CD4-positive, alpha-beta T cell treated with Interleukin-17A for 1 hour (primary cell): ENCODE results near the gene CDKL2.
"Not testable (repeated sequence)": the region's sequence is repeated elsewhere in the genome, so short reads cannot be mapped to it uniquely, and the experiment has no call there.

ENCODE experiments used
- DNase-seq: peaks from one replicate; pipeline ENCODE4 v3.0.0-alpha.2; 2020

The CDKL2 gene

DNA sequence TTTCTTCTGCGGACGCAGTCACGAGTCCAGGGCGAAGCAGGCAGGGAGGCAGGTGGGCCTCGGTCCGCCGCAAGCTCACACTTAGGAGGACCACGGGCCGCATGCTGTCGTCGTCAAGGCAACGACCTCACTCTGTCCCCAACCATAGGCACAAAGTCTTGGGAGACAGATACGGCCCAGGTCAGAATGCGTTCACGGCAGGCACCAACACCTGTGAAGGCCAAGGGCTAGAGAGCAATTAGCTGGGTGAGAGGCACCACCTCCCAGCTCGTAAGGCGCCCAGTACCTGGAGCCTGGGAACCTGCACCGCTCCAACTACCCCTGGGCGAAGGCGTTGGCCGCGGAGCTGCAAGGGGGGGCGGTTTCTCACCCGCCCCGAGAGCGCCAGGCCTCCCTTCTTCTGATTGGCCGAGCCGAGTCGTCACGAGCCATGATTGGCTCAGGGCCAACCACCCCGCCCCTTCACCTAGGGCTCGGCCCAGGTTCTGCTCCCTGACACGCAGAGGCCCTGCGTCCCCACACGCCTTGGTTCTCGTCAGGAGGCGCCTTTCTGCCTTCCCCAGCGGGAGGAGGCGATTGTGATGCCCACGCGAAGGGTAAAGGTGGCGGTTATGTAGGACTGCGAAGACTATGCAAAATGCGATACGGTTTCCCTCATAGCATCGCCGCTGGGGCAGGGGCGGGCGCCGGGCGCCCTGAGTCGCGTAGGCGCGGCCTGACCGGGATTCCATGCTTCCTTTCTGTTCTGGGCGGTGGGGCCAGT, at the start of gene CDKL2:
Gene CDKL2 (minus strand): TSS at position 355 of the 763 bp plus-strand sequence. CDS start 4,540 bp downstream, outside the sequence.
- peak; percentile 94 for DNase-seq

DNA sequence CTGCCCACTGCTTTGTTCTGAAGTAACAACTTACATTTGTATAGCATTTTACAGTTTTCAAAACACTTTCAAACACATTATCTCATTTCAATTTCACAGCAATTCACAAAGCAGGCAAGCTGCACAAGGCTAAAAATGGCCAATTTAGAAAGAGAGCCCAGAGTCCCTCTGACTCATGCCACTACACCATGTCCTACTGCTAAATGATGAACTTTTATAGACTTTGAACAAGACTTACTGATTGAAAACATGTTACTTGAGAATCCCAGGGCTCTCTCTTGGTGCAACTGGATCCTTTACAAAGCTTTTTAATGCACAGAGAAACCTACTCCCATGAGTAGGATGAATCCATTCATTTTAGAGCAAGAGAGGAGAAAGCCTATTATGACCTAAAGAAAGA, 48.6 kb upstream of the CDKL2 start:
- DNase-seq, result no peak

DNA sequence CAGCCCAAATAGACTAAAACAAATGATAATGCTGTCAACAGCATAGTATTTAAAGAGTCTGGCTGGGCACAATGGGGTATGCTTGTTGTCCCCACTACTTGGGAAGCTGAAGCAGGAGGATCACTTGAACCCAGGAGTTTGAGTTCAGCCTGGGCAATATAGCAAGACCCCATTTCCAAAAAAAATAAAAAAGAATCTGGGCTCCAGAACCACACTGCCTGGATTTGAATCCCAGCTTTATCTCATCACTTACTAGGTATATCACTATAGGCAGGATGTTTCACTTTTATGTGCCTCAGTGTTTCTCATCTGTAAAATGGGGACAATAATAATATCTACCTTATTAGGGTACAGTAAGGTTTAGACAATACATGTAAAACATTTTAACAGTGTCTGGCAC, 48.1 kb upstream of the CDKL2 start:
- no peak for DNase-seq

DNA sequence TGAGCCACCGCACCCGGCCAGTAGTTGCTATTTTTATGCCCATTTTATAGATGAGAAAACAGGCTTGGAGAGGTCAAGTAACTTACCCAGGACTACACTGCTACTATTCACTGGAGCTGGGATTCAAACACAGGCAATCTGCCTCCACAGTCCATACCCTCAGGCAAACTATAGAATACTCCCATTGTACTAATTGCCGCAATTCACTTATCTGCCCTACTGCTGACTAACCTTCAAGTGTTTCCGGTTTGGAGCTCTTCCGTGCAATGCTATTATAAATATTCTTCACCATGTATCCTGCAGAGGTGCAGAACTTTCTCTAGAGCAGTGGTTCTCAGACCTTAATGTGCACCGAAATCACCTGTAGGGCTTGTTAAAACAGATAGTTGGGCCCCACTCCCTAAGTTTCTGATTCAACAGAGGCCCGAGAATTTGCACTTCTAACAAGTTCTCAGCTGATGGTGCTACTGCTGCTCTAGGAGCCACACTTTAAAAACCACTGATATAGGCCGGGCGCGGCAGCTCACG, 44.7 kb upstream of the CDKL2 start:
- DNase-seq, result no peak

DNA sequence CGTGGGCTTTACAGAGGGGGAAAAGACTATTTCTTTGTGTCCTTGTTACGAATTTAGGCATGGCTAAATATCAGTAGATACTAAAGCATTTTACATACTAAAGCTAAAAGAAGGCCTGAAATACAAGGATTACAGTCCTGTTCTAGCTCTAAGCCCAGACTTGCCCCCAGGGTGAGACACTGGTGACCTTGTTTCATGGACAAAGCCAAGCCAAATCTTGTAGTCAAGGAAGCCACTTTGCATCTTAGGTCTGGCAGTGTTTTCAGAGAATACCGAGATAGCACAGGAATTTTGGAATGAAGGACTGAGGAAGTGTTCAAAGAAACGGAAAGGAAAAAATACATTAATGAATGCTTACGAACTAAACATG, 43.6 kb upstream of the CDKL2 start:
- no peak for DNase-seq

DNA sequence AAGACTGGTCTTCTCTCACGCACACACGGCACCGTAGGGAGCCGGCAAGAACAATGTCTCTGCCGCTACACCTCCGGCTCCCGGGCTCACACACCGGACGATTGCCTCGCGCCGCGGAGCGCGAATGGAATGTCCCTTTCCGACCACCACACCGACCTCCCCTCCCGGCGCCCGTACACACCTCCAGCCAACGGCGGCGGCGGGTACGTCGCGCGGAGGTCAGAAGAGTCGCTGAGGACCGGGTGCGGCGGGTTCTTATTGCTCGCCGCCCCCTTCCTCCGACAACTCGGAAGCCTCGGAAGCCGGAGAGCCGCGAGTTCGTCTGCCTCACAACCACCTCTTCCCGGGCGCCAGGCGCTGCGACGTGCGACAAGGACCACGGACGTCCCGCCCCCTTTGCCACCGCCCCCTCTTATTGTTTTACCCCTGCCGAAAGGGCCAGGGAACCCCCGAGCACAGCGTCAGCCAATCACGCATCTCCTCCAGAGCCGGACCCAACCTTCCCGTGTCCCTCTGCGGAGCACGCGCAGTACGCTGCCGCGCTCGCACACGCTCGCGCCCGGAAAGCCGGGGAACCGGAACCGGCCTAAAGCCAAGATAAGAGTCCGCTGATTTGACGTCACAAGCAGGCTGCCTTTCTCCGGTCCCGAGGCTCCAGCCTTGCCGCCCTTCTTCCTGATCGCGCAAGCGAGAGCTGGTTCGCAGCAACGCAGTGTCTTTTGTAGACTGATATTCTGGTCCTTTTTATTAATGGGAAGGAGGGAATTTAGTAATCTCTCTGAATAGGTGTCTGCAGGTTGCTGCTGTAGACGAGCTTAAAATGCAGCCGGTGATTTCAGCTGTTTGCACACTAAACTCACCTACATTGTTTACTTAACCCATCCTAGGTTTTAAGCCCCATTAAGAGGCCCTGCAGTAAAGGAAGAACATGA, 43.0 kb upstream of the CDKL2 start, which contains the start of gene G3BP2:
Gene G3BP2 (minus strand): TSS at position 385 of the 932 bp plus-strand sequence. CDS start 11,386 bp downstream, outside the sequence.
- peak; percentile 99 for DNase-seq

DNA sequence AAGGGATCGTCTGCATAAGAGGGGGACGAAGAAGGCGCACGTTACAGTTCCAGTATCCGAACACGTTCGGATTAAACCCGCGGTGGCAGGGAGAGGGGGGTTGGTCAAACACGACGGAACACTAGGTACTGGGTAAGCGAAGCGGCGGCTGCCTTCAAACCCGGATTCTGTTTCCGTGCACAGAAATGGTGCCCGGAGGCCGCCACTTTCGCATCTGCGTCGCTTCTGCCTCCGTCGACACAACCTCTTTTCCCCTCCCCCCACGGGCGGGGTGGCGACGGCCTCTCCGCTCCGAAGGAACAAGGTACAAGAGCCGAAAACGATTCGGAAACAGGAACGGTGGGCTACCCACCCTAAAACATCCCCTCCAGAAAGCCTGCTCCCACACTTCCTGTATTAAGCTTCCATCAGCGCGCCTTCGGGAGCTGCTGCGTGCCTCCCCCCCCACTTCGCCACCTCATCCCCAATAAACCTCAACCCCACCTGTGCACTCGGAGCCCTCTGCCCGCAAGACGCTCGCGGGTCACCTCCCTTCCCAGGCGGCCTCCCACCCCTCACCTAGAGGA, 42.2 kb upstream of the CDKL2 start:
- DNase-seq, result peak; percentile 83

DNA sequence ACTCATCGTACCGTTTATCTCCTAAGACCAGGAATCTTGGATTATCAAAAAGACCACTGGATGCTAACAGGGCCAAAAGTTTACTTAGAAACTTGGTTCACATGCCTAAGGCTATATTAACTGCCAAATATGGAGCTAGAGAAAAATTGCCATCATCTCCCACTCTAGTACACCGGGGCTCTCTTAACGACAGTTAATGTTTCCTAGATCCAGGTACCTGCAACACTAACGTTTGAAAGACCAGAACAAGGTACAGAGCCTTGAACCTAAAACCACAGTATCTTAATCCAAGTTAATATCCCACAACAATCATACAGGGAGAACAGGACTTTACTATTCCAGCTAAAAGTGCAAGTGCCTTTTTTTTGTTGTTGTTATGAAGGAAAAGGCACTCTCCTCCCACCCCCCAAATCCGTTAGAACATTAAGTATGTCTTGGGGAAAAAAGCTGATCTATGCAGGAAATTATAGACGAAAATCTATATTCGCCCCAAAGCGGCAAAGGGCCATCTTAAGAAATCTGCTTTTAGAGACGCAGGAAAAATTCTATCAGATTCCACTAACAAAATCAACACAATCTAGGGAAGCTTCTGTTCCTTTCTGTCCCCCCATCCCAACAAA, 41.6 kb upstream of the CDKL2 start:
- no peak for DNase-seq

DNA sequence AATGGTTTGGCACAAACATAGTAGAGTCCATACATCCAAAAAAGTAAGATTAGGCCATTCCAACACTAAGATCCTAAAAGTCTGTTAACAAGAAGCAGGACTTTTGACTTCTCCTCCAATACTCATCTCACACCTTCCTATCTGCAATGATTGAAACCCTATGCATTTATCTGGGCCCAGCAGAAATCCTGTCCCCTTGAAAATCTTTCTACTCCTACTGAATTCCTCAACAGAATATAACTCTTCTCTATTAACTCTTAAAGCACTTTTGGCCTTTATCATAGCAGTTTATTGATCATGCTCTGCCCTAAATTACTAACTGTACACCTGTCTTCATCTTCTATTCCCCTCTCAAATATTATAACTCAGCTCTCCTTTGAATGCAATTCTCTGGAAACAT, 38.3 kb upstream of the CDKL2 start:
- no peak for DNase-seq

DNA sequence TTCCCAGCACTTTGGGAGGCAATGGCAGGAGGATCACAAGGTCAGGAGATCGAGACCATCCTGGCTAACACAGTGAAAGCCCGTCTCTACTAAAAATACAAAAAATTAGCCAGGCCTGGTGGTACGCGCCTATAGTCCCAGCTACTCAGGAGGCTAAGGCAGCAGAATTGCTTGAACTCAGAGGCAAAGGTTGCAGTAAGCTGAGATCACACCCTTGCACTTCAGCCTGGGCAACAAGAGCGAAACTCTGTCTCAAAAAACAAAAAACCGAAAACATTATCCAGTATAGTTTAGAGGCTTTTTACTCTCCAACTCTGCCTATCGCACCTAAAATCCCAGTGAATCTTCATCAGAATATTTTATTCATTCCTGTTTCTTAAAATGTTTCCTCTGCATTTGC, 37.3 kb upstream of the CDKL2 start:
- DNase-seq, result not testable (repeated sequence)

DNA sequence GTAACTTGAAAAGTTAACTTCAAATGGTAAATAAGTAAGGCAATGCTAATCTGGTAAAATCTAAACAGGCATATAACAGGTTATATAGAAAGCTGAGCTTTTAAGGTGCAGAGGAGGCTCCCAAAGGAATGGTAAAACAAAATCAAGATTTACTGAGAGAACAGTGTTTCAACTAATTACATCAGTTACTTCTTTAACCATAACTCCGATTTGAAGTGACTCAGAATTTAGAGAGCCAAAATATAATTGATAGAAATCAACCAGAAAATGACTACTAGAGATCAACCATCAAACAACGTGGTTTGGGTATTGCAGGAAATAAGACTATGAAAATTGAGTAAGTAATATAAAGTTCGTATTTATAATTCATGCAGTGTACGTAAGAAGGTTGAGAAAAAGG, 36.0 kb upstream of the CDKL2 start:
- no peak for DNase-seq

DNA sequence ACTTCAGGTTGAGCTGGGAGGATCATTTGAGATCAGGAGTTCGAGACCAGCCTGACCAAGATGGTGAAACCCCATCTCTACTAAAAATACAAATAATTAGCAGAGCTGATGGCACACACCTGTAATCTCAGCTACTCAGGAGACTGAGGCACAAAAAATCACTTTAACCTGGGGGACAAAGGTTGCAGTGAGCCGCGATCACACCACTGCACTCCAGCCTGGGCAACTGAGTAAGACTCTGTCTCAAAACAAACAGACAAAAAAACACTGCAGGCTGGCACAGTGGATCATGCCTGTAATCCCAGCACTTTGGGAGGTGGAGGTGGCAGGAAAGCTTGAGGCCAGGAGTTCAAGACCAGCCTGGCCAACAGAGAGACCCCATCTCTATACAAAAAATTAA, 34.3 kb upstream of the CDKL2 start:
- DNase-seq, result not testable (repeated sequence)

DNA sequence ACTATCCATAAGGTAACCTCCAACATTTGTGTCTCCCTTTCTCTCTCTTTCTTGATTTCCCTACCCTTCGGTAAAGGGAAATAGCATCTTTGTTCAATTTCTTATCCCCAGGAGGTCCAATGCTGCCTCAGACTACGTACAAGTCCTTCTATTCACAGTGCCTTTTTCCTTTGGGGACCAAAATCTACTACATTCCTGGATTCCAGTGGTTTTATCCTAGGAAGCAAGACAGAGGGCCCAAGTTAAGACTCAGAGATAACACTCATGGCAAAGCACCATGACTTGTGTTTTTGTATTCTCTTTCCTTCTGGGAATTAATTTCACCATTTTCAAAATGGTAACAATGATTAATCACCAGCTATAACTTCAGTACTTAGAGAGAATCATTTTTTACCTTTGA, 32.3 kb upstream of the CDKL2 start:
- DNase-seq, result no peak

DNA sequence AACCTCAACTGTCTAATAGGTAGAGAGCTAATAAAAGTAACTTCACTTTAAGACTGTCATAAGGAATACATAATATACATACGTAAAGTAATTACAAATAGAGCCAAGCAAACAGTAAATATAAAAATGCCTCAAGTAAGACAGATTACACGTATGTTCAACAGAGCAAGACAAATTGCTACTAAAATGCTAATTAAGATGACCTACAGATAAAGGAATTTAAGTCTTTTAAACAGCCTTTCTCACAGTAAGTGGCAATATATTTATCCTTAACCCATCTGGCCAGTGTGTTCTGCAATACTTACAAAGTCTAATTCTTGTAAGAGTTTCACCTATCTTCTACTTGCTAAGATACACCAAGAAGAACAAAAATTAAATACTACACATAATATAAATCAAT, 30.2 kb upstream of the CDKL2 start:
- DNase-seq, result no peak

DNA sequence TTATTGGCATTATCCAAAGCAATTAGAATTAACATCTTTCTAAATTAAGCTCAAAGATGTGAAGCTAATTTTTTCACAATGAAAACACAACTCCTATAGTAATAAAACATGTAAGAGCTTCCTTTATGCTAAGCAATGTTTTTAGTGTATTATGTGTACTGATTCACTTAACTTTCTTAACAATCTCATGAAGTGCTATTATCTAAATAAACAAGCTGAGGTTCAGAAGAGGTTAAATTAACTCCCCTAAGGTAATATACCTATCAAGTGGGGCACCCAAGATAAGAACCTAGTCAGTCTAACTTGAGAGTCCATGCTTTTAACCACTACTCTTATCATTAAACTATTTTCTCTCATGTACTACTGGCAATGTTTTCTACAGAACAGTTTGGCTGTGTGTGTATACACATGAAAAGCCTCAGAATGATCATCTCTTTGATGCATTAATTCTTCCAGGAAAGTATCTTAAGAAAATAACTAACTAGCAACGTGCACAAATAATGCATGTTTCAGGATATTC, 29.2 kb upstream of the CDKL2 start:
- no peak for DNase-seq

DNA sequence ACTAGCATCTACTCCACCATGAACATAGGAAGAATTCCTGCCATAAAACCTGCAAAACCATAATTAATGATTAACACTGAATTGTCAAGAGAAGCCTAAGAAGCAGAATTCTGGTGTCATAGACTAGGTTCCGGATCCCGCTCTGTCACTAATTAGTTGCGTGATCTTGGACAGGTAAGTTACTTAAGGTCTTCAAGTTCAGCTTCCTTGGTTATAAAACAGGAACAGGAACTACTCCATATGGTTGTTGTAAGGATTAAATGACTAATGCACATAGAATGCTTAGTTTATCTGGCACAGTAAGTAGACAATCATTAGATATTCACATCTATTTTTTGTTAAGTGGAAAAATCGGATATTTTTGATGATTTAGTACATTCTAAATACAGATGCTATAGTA, 28.5 kb upstream of the CDKL2 start:
- DNase-seq, result no peak

DNA sequence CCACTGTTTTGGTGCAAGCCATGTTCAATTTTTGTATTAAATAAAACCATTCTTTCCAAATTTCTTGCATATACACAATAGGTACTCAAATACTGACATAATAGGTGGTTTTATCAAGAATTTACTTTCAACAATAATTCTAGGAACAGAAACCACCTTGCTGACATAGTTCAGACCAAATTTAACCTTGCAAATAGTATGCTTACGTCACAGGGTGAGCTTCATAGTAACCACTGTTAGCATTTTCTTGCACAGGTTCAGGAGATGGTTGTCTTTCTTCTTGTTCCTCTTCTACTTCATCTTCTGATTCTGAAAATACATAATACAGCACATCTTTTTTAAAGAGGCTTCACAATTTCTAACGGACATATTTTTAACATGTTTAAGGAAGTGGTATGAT, 25.2 kb upstream of the CDKL2 start:
- peak; percentile 70 for DNase-seq

DNA sequence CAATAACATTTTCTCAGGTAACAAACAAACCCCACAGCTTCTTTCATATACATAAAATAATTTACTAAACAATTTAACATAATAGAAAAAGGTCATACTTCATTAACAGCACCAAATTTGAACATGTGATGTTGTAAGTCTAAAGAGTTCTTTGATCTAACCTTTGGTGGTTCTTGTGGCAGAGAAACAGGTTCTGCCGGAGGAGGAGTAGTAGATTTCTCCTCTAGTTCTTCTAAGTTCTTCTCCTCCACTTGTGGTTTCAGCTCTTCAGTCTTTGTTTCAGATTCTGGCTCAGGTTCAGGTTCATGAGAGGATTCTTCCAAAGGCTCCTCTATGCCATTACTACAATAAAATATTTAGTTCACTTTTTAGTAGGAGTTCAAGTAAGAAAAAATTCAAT, 24.6 kb upstream of the CDKL2 start:
- DNase-seq, result peak; percentile 60

DNA sequence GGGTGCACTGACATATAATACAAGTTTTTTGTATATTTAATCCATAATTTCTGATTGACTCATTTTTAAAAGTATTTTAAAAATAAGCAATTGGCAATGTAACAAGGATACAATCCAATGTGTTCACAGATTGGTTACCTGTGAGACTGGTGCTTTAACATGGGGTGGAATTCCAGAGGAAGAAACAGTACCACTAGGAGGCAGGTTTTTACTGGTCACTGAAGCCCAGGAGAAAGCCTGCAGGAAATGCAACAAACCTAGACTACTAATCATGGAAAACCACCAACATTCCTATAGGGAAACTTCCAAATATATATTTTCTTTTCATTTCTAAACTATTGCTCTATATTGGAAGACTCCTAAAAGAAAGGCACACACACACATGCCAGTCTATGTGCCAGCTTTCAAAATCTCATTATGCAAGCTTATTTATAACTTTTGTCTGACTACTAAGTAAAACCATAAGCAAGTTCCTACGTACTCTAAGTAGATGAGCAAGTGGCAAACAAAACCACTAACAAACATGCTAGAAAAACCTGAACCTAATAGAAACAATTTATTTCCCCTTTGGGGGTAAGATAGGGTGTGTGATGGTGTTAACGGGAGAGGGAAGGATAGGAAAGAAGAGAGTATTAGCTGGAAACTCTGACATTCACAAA, 23.6 kb upstream of the CDKL2 start:
- DNase-seq, result no peak

DNA sequence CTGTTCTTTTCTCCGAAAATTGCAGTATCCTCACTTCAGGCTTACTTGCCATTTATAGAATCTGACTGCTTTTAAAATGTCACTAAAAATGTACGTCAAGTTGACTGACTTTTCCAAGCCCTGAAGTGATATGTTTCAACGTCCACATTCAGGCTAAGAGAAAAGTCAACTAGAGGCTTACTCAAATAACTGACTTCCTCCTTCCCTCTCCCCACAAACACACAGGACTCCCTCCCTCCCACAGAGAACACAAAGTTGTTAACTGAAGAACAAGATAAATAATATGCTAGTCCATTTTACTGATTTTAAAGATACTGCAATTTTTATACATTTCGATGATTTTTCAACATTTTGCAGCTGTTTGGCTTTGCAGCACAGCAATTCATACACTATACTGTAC, 13.8 kb upstream of the CDKL2 start:
- no peak for DNase-seq

DNA sequence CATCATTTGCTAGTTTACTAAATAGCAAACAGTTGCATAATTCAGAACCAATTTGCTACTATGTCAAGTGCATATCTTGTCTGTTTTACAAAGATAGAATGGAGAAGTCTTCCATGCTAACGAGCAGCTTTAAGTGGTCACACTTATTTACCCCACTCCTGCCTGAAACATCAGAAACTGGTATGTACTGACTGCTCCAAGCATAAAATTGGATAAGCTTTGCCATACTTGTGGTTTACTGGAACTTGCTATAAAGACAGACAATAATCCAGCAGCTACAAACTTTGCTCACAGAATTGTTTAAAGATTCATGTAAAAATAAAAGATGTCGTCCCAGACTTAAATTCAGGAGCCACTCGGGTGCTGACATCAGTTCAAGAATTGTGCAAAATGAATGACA, 13.3 kb upstream of the CDKL2 start:
- DNase-seq, result no peak

DNA sequence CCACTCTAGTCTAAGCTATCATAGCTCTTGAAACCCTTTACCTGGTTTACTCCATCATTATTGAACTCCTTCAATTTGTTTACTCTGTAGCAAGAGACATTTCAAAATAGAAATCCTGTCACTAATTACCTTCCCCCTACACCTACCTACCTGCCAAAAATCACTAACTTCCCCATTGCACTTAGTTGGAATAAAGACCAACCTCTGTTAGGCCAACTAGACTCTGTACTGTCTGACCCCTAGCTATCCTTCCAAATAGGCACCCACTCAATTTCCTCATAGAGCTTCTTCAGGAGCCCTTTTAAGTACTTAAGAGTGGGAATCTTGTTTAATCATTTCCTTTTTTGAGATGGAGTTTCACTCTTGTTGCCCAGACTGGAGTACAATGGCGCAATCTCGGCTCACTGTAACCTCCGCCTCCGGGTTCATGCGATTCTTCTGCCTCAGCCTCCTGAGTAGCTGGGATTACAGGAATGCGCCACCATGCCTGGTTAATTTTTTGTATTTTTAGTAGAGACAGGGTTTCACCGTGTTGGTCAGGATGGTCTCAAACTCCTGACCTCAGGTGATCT, 8.9 kb upstream of the CDKL2 start:
- DNase-seq, result no peak
